Posterior vena cava (tissue), 2 donors: ENCODE measurements around the gene NTNG2. TPM values are rescaled to one million over a fixed set of nuclear protein-coding genes. Genes with fewer than 3 reads are reported as not detected.

ENCODE experiments used
- DNase-seq: peaks from one replicate; pipeline ENCODE4 v3.0.0-alpha.2; 2020; ENCODE audit warnings: low spot score
- intact Hi-C, 2 donors: fragments of 100-400 bp; cut with DNase I; formaldehyde crosslinking; loops; one replicate each; pipeline versions ENCODE4 v1.14.1 to v1.14.2; 2022 to 2023
- total RNA-seq, 2 donors: library from RNA; stranded (reverse); fragmentation: NEBNext Ultra II Directional; extraction: Animal tissue kit (Norgen Biotek cat#: 25700); gene quantifications; one replicate each; pipeline ENCODE4 v1.2.1, GENCODE V29; 2021
- donor health status: DM: yes; HTN: yes; CAD: no.
- donor health status: DM: yes; HTN: yes; CAD: no.

Gene NTNG2
- total RNA-seq, 2 donors from 2014 or later: 3.4 to 5.0 TPM

DNA sequence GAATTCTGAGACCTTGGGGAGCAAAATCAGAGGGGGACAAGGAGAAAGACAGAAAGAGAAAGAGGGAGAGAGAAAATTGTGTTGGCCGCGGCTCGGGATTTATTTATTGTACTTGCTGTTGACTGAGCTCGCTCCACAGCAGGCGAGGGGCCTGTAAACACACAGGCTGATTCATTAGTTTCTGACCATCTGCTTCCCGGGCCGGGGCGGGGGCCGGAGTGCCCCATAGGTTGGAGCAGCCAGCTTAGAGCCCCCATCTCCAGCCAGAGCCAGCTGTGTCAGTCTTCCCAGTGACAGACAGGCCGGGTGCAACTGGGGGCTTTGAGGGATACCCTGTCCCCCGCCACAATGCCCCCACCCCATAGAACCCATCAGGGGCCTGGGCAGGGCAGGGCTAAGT lies 30.9 kb downstream of the NTNG2 start:
- no peak for DNase-seq
- intact Hi-C loops: no loop called here

DNA sequence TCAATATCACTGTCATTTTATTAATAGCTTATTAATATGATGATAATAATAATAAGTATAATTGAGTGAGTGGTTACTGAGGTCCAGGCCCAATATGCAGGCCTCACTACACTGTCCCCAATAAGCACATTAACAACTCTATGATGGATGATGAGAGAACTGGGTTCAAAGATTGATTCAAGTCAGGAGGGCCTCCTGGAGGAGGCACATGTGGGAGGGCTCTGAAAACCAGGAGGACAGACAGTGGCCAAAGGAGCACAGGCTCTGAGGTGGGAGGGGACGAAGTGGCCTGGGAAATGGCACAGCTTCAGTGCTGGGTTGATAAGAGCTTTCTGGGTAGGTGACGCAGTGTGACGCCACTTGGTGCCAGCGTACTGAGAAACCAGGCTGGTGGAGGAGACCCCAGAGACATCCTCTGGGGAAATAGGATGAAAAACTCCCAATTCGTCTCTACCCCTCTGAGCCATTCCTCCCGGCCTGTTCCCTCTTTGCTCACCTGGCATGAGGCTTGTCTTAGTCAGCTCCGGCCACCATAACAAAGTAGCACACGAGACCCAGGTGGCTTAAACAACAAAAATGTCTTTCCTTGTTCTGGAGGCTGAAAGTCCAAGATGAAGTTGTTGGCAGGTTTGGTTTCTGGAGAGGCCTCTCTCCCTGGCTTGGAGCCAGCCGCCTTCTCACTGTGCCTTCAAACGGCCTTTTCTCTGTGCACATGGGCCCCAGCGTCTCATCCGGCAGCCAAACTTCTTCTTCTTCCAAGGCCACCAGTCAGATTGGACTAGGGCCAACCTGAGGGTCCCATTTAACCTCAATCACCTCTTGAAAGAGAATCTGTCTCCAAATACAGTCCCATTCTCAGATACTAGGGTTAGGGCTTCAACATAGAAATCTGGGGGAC lies 31.6 kb downstream of the NTNG2 start:
- no peak for DNase-seq
- intact Hi-C loops: no loop called here

DNA sequence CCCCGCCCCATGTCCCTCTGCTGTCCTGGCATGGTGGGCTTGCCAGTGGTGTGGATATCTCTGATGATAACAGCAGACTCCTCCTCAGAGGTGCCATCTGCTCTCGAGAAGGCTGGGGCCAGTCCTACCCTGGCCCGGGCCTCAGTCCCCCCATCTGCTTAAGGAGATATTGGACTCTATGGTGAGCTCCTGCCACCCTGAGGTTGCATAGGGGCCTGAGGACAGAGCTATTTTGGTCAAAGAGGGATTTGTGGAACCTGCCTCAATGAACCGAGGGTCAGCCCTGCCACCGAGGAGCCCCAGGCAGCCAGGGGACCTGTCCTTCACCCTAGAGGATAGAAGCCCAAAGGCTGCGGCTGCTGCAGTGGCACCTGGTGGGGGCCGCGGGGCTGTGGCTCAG lies 32.6 kb downstream of the NTNG2 start:
- DNase-seq: no peak
- intact Hi-C loops: no loop called here

DNA sequence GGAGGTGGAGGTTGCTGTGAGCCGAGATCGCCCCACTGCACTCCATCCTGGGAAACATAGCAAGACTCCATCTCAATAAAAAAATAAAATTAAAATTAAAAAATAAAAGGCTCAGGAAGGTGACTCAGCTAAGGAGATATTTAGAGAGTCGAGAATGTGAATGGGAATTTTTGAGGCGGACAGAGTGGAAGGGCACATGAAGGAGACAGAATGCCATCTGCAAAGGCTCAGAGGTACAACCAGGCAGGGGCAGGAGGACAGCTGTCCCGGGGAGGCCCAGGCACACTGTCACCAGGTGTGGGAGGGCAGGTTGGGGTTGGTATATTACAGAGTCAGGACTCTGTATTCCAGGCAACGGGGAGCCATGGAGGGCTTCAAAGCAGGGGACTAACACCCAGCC lies 35.5 kb downstream of the NTNG2 start:
- no peak for DNase-seq
- intact Hi-C loops: no loop called here

DNA sequence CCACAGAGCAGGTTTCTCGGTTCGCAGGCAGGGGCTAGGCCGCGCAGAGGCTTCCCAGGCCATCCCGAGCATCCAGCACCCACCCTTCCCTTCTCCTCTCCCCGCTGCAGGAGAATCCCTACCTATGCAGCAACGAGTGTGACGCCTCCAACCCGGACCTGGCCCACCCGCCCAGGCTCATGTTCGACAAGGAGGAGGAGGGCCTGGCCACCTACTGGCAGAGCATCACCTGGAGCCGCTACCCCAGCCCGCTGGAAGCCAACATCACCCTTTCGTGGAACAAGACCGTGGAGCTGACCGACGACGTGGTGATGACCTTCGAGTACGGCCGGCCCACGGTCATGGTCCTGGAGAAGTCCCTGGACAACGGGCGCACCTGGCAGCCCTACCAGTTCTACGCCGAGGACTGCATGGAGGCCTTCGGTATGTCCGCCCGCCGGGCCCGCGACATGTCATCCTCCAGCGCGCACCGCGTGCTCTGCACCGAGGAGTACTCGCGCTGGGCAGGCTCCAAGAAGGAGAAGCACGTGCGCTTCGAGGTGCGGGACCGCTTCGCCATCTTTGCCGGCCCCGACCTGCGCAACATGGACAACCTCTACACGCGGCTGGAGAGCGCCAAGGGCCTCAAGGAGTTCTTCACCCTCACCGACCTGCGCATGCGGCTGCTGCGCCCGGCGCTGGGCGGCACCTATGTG lies 36.1 kb downstream of the NTNG2 start:
- DNase-seq: no peak
- intact Hi-C loops: no loop called here

DNA sequence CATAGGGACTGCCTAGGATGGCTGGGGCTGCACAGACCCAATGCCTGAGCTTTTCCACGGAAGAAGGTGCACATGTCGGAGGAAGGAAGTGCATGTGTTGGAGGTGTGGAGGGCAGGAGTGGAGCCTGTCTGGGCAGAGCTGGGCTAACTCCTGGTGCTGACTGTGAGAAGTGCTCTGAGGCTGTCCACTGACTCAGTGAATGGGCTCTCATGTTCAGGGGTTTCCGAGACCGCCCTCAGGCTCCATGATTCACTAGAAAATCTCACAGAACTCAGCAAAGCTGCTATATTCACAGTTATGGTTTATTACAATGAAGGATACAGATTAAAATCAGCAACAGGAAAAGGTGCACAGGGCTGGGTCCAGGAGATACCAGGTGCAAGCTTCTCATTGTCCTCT lies 37.2 kb downstream of the NTNG2 start:
- intact Hi-C loops: no loop called here
- DNase-seq: no peak

DNA sequence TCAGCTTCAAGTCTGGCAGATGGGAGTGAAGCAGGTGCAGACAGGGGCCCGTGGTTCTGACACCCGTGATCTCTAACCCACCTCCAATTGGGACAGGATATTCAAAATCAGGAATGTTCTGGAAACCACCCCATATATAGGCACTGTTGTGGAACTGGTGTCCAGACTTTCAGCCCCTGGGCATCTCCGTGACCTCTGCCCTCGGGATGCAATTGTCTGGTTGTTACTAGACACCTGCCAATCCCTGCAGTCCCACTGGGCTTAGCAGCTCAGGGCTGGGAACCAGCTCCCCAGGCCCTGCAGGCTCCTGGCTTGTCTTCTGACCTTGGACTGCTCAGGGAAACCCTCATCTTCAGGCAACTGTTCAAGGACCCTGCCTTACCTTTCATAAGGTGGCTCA lies 38.8 kb downstream of the NTNG2 start:
- intact Hi-C loops: no loop called here
- DNase-seq: no peak

DNA sequence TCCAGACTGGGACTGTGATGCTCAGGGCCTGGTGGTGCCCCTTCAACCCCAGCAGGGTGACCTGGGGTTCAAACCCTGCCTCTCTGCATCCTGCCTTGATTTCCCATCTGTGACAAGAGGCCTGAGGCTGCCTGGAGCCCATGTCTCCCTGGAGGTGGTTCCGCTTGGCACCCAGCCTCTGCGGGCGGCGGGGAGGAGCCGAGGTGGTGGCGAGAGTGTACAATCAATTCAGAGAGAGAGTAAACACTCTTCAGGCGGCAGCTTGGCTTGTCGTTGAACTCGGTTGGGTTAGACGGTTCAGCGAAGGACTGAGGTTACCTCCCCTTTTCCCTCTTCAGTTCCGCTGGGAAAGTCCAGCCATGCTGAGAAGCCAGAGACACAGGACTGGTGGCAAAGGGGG lies 39.3 kb downstream of the NTNG2 start:
- DNase-seq: no peak
- intact Hi-C loops: no loop called here

DNA sequence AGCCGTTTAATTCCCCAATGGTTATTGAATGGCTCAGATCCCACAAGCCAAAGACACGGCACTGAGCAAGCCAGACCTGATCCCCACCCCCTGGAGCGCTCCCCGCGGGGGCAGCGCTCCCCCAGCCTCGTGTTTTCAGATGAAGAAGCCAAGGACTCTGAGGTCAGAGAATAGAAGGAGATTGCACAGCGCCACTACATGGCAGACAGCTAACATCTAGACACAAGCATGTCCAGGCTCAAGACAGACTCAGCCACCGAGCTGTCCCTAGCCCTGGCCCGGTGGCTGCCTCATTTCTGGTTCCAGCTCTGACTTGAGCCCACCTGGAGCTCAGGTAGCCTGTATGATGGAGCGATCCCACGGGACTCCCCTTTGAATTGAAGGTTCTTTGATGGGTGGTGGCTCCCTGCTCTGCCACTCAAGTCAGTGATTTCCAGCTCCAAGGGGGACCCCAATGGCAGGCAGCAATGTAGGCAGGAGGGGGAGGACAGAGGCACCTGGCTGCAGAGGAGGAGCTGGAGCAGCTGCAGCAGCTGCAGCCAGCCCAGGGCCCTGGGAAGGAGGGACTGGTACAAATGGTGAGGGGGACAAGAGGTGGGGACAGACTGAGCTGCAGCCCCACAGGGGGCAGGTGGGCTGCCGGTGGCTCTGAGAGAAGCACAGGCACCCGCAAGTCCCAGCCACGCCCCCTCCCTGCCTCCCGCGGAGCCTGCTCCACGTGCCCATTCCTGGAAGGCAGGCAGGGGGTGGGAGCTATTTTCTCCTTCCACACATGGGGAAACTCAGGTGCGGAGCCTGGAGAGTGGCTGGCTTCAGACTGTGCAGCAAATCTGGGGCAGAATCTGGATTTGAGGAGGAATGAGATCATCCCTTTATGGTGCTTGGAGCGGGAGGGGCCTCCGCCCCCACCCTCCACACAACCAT lies 40.2 kb downstream of the NTNG2 start:
- intact Hi-C loops: no loop called here
- no peak for DNase-seq

DNA sequence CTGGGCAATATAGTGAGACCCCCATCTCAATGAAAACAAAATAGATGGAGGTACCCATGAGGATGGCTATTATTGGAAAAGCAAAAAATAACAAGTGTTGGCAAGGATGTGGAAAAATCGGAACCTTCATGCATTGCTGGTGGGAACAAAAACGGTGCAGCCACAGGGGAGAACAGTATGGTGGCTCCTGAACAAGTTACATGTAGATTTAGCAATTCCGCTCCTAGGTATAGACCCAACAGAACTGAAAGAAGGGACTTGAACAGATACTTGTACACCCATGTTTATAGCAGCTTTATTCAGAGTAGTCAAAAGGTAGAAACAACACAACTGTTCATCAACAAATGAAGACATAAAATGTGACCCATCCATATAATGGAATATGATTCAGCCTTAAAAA lies 43.0 kb downstream of the NTNG2 start:
- intact Hi-C loops: loop anchor here in 1 of 2 donors (5.0 kb wide), 1 partner anchor 1407 kb away; no protein-coding TSS in a partner anchor
- DNase-seq: no peak

DNA sequence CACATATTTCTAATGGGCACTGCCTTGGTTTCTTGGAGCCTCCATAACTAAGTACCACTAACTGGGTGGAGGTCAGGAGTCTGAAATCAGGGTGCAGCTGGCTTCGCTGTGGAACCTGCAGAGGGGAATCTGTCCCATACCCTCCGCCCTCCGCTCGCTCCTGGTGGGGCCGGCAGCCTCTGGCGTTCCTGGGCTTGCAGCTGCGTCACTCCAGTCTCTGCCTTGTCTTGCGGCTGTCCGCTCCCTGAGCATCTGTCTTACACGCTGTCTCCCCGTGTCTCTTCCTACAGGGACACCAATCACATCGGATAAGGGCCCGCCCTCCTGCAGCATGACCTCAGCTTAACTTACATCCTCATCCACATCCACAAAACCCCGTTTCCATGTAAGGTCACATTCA lies 45.4 kb downstream of the NTNG2 start:
- intact Hi-C loops: loop anchor here in 1 of 2 donors (5.0 kb wide), 1 partner anchor 1405 kb away; no protein-coding TSS in a partner anchor
- DNase-seq: no peak

DNA sequence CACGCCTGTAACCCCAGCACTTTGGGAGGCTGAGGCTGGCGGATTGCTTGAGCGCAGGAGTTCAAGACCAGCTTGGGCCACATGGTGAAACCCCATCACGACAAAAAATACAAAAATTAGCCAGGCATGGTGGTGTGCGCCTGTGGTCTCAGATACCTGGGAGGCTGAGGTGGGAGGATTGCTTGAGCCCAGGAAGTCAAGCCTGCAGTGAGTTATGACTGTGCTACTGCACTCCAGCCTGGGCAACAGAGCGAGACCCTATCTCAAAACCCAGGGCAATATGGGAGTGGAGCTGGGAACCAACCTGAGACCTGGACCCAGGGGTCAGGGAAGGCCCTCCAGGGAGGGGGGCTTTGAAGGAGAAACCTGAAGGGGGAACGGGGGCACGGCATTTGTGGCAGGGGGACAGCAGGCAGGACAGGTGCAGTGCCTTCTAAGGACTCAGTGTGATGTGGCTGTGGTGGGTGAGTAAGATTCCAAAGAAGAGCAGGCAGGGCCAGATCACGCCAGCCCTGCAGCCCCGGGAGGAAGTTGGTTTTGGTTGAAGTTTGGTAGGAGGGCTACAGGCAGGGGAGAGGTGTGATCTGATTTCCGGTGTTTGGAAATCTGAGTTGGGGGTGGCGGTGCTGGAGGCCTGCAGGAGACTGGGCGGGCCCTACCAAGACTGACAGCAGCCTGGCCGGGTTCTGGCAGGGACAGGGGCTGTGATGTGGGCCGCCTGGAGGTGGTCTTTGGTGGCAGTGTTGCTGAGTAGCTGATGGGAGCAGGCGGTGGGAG lies 46.2 kb downstream of the NTNG2 start:
- no peak for DNase-seq
- intact Hi-C loops: loop anchor here in 1 of 2 donors (5.0 kb wide), 1 partner anchor 1404 kb away; no protein-coding TSS in a partner anchor

DNA sequence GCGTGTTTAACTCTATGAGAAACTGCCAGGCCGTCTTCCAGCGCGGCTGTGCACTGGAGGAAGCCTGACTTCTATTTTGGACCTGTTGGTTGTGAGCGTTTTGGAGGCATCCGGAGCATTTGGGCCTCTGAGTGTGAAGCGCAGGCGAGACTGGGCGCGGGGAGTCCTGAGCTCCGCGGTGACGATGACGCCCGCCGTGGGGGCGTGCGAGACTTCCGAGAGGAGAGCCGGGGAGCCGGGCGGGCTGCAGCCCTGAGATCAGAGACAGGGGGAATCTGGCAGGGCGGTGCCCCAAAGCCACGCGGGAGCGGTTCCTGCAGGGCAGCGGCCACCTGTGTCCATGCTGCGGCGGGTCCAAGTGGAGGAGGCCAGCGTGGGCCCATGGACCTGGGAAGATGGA lies 47.4 kb downstream of the NTNG2 start:
- intact Hi-C loops: loop anchor here in 1 of 2 donors (5.0 kb wide), 1 partner anchor 1403 kb away; no protein-coding TSS in a partner anchor
- no peak for DNase-seq

DNA sequence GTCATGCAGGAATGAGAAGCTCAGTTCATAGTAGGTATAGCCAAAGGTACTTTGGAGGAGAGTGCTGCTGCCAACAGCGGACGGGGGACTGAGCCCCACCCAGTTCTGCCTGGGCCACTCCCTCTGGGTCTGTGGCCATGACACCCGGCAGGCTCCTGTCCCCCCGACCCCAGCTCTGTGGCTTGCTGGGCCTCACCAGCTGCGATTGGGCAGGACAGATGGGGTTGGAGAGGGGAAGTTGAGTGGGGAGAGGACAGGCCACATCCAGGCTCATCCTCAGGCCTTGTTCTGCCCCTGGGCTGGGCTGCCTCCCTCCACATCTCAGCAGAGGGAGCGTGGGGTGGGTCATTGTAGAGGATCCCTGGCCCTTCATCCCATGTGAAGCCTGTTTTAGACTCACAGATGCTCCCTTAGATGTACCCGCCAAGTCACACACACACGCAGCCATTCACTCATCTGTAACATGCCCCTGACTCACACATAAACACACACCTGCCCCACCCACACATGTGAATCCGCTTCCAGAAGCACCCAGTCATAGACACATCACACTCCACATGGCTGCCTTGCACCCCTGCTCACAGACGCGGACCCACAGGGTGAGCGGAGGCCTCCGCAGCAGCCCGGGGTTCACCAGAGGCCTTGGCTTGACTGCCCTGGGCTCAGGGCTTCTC lies 48.8 kb downstream of the NTNG2 start:
- intact Hi-C loops: no loop called here

DNA sequence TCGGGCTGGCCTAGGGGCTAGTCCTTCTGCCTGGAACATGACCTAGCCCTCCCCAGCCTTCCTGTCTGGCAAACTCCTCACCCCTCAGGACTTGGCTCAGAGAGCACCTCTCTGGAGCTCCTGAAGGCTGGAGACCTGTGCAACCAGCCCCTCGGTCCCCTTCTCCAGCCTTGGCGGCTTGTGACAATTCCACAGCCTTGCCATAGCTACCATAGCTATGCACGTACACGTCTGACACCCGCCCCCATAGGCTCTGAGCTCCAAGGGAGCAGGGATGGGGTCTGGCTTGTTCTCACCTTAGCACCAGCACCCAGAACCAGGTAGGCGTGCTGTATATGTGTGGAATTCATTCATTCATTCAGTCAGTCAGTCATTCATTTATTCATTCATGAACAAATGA lies 49.7 kb downstream of the NTNG2 start:
- no peak for DNase-seq
- intact Hi-C loops: no loop called here

More for the DNA sequence above, 48.8 kb downstream of the NTNG2 start:
- DNase-seq: no peak

DNA sequence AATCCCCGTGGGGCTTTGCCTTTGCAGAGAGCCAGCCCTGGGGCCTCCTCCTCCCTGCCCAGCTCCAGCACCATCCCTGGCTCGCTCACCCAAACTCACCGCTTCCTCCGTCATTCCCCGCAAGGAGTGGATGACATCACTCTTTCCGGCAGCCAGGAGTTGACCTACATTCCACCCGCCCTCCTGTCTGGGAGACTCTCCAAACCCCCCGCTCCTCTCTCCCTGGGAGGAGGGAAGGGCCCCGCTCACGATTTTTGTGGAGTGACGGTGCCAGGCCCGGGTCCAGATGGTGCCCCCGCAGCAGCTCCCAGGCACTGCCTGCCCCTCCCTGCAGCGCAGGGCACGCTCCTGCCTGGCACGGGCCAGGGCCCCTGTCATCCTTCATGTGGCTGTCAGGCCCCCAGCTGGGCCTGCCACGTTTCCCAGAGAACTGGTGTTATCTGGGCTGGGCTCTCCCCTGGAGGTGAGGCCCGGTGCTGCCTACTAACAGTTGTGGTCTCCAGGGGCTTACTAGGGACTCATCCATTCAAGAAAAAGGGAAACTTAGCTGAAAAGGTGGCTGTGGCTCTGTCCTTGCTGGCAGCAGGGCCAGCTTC lies 52.3 kb downstream of the NTNG2 start:
- intact Hi-C loops: no loop called here
- DNase-seq: no peak

DNA sequence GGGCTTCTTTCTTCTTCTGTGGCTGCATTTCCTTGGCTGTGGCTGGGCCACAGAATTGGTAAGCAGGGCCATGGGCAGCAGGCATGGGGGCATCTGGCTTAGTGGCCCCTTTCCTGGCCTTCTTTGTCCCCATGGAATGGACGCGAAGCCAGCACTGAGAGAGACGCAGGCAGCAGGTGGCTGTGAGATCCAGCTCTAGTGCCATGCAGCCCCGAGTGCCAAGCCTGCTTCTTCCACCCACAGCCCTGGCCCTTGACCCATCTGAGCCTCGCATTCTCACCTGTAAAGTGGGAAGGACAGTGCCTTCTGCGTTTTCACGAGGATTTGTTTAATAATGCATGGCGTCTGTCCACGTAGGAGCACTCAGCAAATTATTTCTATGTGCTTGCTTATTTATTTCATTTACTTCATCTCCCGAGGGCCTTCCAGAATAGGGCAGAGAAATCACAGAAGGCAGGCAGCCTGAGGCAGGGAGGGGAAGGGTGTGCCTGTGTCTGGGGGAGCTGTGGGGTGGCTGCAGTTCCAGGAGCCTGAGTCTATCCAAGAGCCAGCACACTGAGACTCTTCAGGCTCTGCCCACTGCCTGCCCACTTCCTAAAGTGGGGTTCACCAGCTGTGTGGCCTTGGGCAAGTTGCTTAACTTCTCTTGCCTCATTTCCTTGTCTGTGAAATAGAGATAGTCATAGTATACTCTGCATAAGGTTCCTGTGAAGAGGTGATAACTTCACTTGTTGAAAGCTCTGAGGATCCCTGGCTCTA lies 55.2 kb downstream of the NTNG2 start:
- intact Hi-C loops: no loop called here
- no peak for DNase-seq
